Upper lobe of left lung (tissue), 6 donors: ENCODE data around the gene BCL2A1. TPM values are rescaled to one million over a fixed set of nuclear protein-coding genes. Genes with fewer than 3 reads are reported as not detected.

Experiments used
- total RNA-seq, 6 donors: library from RNA; depleted of rRNA in 4 of 6; stranded (reverse); fragments of >200 nt in 4 of 6; gene quantifications; one replicate each; pipeline versions ENCODE4 v1.1.0 to v1.2.1, GENCODE V29; 2016 to 2021
- donor health status: DM: no; HTN: no; CAD: no; lungs with moderate emphysema.
- donor health status: DM: no; HTN: yes; CAD: no; lungs with severe emphysema.

The BCL2A1 gene
- total RNA-seq, 6 donors from 2014 or later = 11.5 to 81.9 (median 43.7) TPM

Other genes with a start within 250 kb of the BCL2A1 start
- 10 to 100 TPM; 15.0 to 60.8 (median 33.8) TPM for gene MTHFS, start 74.2 kb downstream of the BCL2A1 start, total RNA-seq
- 100 to 1,000 TPM in 2 of 6 donors, 10 to 100 TPM in 4; 36.7 to 151 (median 70.5) TPM for gene ZFAND6, start 88.5 kb upstream of the BCL2A1 start, total RNA-seq
- gene FAH, start 181.8 kb upstream of the BCL2A1 start, total RNA-seq = 10 to 100 TPM; 14.0 to 46.1 (median 34.5) TPM